Endometrial microvascular endothelial cells (primary cell): ENCODE data around the gene NEDD4. TPM values are rescaled to one million over a fixed set of nuclear protein-coding genes. Genes with fewer than 3 reads are reported as not detected.
"Not testable (repeated sequence)": the region's sequence is repeated elsewhere in the genome, so short reads cannot be mapped to it uniquely, and the experiment has no call there.

Source experiments
- in situ Hi-C: cut with HindIII; loops from 2 replicates; pipeline ENCODE4 v1.10.0; 2017; ENCODE audit warnings: low sequenced_read_pairs, low pct_unique_long_range_greater_than_20kb; ENCODE audit errors: inconsistent ontology term
- total RNA-seq: library from RNA; depleted of rRNA; stranded (reverse); fragments of >200 nt; gene quantifications from one replicate; pipeline ENCODE4 v1.2.3, GENCODE V29; 2015; ENCODE audit errors: inconsistent ontology term

The NEDD4 gene
- total RNA-seq, 1 donor from 2014 or later, result 61.0 TPM

DNA sequence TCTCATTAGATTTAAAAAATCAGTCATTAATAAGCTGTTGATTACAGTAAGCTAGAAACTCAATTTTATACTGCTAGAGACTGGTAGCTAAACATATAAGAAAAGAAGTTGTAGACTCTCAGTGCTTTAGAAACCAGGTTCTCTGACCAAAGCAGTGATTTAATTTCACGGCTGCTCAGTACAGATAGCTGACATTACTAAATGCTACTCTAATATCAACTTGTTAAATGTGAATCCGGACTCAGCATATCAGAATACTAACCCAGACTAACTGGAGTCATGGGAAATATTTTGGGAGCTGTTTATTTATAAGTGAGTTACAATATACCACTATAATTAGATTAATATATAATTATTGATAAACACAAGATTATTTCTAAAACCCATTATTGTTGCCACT is 80.4 kb downstream of the NEDD4 start:
- in situ Hi-C loops, result no loop called here

DNA sequence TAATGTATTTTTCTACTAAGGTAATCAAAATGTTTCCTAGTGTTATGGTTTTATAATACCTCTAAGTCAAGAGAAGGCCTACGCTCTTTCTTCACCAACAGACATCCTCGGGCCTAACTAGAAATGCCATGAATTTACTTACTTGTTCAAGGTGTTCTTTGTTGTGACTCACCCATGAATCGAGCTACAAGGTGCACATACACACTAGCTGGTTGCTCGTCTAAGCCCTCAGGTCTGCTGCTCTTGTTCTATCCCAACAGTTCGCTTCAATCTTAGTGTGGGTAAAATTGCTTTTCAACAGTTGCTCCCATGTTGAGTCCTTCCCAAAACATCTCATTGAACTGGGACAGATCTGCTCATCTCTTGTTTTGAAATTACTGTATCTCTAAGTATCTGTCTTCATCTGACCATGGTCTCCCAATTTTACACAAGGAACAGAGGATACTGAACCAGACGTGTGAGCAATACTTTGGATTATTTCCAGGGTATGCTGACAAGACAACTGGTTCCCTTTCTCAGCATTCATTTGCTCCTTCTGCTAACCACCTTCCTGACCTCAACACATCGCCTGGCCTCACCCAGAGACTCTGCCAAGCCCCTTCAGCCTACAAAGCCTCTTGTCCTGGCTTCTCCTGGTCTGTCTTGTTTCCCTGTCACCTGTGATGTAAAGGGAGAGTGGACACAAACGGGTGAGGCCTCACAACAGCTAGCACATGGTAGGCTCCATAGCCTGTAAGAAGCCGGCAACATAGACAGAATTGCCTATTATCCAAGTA is 84.2 kb downstream of the NEDD4 start:
- in situ Hi-C loops, result no loop called here

DNA sequence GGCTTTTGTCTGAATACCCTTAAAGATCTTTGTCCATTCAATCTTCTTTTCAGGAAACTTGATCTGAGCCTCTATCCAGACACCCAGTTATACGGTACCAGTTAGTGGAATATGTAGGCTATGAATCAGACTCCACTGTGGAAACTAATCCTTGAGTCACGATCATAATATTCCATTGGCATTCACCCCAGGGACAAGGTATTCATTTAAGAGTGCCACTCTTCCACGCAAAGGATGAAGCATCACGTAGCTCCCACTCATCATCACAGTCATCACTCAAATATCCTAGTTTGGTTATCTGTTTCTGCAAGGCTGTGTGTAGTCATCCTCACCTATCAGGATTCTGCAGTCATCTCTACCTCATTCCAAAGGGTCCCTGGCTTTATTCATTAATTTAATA is 85.6 kb downstream of the NEDD4 start:
- in situ Hi-C loops, result no loop called here

DNA sequence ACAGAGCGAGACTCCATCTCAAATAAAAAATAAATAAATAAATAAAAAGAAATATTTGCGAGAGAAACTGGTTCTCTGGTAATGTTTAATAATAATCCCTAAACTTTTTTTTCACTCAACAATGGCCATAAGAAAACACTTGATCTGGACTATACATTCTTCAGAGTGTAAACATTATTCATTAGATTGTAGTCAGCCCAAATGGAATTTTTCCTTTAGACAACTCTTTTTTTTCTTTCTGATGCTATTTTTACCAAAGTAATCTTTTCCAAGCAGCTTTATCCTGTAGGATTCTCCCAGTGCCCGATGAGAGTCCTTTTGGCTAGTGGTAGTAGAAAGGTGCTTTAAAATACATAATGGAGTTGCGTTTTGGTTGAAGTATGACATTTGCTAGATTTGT is 90.4 kb downstream of the NEDD4 start:
- in situ Hi-C loops, result no loop called here

DNA sequence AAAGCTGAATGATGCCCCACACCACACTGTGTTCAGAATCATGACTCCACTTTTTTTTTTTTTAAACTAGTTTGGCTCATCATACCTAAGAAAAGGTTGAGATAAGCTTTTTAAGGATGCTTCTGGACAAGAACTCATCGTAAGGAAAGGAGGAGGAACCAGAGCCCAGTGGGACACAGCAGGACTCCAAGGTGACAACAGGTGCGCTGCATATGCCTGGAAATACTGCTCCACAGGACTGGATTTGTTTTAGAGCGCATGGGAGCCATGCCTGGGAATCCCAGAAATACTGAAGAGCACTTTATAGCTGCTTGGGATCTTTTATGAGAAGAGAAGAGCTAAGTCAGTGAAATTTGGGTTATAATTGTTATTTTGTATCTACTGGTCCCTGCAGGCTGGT is 93.4 kb downstream of the NEDD4 start:
- in situ Hi-C loops, result no loop called here

DNA sequence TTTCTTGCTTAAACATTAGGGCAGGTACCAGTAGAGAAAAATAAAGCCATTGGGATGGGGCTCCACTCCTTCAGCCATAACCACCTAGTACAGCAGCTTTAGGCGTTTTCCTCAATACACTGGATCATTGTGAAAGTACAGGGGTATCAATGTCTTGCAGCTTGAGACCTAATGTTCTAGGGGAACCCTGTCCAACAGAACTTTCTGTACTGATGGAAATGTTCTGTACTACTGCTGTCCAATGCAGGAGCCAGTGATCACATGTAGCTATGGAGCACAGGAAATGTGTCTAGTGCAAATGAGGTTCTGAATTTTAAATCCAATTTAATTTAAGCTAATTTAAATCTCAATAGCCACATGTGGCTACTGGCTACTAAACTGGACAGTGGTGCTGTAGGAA is 93.9 kb downstream of the NEDD4 start:
- in situ Hi-C loops, result no loop called here

DNA sequence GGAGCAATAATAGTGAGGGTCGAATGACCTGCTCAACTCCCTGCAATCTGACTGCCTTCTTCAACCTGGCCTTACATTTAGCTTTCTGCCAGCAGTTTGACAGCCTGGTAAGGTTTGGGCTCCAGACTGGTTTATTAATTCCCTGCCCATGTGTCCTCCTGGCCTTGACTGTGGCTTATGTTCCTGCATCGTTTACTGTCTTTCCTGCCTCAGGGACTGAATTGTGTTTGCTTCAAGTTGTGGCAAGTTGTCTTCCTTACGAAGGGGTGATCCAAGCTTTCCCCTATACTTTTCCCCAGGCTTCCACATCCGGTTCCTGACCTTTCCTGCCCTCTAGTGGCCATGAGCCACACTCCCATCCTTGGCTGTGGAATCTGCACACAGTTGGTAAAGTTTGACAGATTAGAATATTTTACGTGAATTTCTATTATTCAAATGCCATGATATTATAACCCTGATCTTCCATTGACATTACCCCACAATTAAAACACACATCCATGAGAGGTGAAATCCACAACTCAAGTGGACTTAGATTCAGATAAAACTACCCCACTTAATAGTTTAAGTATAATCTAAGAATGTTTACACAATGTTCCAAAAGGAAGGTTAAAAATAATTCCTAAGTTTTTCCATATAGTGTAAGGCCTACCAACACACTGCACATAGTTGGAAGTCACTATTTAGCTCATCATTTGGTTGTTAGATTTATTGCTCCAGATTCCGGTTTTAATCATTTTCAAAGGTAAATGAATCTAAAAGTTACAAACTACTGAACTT is 95.7 kb downstream of the NEDD4 start:
- in situ Hi-C loops, result no loop called here

DNA sequence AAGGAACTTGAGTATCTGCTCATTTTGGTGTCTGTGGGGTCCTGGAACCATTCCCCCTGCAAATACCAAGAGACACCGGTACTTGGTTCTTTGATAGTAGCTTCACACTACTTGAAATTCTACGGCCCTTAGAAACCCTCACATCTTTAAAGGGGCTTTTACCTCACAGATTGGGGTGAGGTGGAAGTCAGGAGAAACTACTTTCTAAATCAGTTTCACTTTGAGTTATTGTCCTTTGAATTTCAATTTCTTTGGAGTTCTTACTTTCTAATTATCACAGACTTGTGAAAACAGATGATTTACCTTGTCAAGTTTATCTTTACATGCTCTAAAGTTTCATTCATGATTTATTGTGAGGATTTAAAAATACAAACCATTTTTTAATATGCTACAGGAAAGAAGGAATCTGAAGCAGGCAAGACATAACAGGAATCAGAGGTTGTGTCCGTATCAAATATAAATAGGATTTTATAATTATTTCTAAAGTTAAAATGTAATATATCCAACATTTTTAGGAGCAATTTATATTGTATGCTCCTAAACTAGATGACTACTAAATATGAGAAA is 98.9 kb downstream of the NEDD4 start:
- in situ Hi-C loops, result no loop called here

DNA sequence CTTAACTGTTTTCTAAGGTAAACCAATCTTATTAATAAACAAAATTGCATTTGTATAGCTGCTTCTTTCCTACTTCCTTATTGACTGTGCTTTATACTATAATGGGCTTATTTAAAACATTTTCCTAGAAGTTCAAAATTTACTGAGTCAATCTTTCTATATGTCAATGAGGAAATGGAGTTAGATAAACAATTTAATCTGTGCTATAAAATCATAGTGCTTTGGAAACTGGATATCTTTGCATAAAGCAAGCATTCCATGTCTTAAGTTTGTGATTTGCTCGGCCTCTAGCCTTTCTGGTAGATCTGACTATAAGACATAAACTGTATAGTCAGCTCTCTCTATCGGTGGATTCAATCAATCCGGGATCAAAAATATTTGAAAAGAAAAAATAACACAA is 99.6 kb downstream of the NEDD4 start:
- in situ Hi-C loops, result no loop called here

DNA sequence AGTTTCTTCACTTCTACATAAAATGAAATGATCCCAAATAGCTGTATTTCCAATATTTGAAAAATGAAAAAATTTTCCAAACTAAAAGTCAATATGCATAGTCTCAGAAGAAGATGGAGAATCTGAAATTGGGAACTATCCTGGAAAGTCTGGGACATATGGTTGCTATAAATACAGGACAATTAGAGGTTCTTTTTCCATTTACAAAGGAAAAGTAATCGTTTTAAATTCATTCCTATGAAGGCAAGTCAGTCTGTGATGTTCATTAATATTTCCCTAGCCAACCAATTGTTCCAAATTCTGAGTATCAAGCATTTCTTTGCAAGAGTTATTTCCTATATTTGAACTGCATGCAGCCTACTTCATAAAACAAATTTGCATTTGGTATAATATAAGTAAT is 102.2 kb downstream of the NEDD4 start:
- in situ Hi-C loops, result no loop called here

DNA sequence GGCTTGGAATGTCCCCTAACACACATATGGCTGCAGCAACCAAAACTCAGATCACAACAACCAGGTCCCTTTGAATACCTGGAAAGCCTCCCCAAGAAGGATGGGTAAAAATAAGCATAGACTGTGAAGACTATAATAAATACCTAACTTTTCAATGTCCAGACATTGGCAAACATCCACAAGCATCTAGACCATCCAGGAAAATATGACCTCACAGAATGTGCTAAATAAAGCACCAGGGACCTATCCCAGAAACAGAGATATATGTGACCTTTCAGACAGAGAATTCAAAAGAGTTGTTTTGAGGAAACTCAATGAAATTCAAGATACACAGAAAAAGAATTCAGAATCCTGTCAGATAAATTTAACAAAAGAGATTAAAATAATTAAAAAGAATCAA is 109.2 kb downstream of the NEDD4 start:
- in situ Hi-C loops, result no loop called here

DNA sequence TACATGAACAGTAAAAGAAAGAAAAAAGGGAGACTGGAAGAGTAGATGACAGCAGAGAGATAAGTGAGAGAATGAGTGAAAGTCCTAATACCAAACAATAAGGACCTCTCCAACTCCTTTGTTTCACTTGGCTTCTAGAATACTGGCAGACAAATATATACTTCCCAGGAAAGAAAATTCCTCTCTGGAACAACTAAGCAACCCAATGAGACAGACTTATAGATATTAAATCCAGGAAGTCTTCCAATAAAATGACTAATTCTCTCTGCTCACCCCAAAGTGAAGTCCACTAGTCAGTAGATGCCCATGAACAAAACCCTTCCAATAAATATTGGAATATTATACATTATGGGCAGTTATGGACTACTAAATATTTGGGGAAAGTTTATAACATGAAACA is 114.2 kb downstream of the NEDD4 start:
- in situ Hi-C loops, result no loop called here

DNA sequence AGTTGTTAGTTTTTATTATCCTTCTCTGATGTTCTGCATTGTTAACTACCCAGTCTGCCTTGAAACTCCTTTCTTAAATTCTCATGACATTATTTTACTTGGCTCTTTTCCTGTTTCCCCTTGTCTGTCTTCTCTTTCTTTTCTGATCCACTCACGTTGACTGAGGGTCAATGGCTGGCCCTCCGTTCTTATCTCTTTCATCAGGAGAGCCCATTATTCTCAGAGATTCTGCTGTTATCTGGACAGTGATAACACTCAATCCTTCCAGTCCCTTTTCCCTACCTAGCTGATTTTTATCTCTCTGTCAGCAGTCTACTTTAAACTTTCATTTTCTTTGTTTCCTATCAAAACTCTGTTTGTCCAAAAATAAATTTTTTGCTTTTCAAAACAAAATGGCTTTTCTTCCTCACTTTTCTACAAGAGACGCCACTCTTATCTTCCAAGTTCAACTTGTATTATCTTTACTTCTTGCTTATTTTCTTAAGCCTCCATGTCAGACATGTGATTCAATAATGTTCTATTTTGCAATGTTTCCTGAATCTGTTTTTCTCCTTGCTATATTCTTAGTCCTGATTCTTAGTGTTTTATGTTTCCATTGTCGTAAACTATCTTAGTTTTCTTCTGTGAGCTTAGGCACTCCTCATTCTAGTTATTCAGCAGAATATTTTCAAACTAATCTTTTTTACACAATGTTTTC is 120.2 kb downstream of the NEDD4 start:
- in situ Hi-C loops, result no loop called here

DNA sequence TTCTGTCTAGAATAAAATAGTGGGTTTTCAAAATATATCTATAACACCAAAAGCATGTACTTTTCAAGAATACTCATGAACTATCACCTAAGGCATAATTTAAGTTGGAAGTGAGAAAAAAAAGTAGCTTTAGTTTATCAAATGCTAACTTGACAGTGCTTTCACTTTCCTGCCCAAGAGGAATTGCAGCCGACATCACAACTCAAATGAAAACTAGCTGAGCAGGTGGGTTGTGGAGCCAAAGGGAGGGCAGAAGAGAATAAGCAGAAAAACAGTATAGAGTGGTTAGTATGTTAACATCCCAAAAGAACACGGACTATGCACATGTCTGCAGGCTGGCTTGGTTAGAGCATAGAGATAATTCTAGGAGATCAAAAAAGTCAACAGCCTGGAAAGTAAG is 120.9 kb downstream of the NEDD4 start:
- in situ Hi-C loops, result no loop called here

DNA sequence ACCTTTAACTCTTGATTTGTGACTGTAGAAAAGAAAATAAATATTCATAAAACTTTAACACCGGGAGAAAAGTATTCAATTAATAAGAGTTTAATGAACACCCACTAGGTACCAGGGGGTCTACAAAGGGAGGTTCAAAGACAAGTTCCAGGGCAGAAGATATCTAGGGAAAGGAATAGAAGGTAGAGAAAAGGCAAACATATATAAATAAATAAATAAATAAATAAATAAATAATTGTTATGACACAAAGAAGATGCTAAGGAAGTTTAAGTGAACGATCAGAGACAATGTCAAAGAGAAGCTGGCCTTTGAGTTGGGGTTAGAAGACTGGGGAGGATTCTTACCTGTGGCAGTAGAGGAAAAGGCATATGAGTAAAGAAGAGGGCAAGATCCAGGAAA is 123.8 kb downstream of the NEDD4 start:
- in situ Hi-C loops, result no loop called here

DNA sequence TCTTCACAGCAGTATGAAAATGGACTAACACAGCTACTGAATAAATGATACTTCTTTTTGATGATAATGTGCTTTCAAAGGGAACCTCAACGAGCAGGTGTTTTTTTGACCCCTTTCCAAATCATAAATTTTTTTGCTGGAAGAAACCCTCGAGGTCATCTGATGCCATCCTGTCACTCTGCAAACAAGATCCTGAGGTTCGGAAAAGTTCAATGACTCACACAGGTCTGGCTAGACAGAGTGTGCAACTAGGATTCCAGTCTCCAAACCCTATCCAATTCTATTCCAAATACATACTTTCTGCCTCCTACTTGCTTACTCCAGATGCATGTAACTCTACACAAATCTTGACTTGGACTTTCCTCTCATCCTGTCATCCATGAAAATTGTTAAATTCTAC is 124.7 kb downstream of the NEDD4 start:
- in situ Hi-C loops, result no loop called here

DNA sequence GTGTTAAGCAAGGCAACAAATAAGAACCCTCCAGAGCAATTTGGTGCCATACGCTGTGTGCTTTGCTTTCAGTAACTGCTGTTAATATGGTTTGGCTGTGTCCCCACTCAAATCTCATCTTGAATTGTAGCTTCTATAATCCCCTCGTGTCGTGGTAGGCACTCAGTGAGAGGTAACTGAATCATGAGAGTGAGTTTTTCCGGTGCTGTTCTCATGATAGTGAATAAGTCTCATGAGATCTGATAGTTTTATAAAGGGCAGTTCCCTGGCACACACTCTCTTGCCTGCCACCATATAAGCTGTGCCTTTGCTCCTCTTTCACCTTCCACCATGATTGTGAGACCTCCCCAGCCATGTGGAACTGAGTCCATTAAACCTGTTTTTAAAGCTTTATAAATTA is 125.1 kb downstream of the NEDD4 start:
- in situ Hi-C loops, result not testable (repeated sequence)

DNA sequence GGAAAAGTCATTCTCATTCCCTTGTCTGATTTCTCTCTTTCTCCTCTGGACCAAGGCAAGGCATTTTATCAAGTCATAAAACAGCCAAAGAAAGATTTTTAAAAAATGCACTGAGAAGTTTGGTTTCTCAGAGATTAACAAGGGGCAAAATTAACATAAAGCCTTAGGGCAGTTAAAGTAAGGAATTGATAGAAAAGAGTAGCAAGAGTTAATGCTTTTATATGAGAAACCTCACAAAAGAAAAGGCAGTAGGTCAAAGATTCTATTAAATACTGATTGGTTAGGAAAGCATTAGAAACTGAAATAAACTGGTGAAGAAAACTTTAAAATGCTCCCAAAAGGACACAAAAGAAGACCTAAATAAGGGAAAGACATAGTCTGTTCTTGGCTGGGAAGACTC is 129.5 kb downstream of the NEDD4 start:
- in situ Hi-C loops, result no loop called here

DNA sequence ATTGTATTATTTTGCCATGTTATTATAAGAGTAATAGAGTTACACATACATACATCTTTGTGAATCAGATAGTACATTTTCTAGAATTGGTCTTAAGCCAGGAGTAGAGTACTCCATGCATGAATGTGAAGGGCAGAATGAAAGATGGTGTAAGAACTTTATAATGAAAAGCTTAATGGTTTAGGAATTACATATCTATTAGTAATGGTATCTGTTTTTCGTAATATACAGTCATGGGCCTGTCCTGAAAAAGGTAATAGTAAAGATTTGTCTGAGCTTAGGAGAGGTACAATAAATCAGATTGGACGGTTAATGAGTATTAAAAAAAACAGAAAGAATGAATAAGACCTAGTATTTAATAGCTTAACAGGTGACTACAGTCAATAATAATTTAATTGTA is 132.3 kb downstream of the NEDD4 start:
- in situ Hi-C loops, result no loop called here

DNA sequence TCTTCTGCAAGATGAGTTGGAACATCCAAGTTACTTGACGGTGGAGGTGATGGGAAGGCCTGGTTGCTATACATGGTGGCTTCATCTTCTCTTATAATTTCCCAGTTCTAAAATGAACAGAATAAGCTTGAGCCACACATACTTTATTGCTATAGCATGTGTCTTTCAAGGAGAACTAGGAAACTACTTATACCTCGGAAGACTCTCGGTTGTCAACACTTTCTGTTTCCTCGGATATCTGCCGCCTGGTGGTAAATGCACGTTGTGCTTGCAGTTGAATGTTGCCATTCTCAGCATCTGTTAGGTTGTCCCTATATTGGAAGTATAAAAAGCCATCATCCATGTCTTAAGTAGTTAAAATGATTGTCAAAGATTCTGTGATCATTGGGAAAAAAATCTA is 132.9 kb downstream of the NEDD4 start:
- in situ Hi-C loops, result no loop called here
